ENCODE results near the gene SPDYE5.
"Not testable (repeated sequence)": the region's sequence is repeated elsewhere in the genome, so short reads cannot be mapped to it uniquely, and the experiment has no call there.

DNA sequence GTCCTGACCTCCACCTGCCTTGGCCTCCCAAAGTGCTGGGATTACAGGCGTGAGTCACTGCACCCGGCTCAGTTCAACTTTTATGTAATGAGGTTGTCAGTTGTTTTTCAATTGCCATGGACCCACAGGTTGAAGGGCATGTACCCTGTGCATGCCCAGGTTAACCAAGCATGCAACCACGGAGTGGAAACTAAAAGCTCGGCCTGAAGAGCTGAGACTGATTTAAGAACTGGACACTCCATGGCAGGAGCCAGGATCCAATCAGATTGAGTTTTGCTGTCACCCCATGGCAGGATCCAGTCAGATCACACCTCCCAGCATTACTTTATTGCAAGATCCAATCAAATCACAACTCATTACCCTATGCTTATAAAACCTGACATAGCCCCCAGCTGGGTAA, 16.9 kb downstream of the SPDYE5 start:
- TF ChIP-seq, protein P1, sequence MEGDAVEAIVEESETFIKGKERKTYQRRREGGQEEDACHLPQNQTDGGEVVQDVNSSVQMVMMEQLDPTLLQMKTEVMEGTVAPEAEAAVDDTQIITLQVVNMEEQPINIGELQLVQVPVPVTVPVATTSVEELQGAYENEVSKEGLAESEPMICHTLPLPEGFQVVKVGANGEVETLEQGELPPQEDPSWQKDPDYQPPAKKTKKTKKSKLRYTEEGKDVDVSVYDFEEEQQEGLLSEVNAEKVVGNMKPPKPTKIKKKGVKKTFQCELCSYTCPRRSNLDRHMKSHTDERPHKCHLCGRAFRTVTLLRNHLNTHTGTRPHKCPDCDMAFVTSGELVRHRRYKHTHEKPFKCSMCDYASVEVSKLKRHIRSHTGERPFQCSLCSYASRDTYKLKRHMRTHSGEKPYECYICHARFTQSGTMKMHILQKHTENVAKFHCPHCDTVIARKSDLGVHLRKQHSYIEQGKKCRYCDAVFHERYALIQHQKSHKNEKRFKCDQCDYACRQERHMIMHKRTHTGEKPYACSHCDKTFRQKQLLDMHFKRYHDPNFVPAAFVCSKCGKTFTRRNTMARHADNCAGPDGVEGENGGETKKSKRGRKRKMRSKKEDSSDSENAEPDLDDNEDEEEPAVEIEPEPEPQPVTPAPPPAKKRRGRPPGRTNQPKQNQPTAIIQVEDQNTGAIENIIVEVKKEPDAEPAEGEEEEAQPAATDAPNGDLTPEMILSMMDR (IDR thresholded peaks at IDR 0.05), result not testable (repeated sequence)
- TF ChIP-seq POLR2A (IDR thresholded peaks at IDR 0.05); POLR2AphosphoS5 (IDR thresholded peaks at IDR 0.05; ENCODE audit: insufficient read depth in 1 of 2, low read depth in 1 of 2): not testable (repeated sequence)
